ENCODE measurements around the gene PROX2.

- no peak for TF ChIP-seq POLR2A (IDR thresholded peaks at IDR 0.05; ENCODE audit: low read depth, low read length)
- no peak for TF ChIP-seq TAF1 (IDR thresholded peaks at IDR 0.05; ENCODE audit: borderline replicate concordance, low read depth, low read length)
Observed at GRCh38 chr14:74886001-74886400, 10.1 kb upstream of the PROX2 start.
